ENCODE data around the gene UTF1.

The UTF1 gene

DNA sequence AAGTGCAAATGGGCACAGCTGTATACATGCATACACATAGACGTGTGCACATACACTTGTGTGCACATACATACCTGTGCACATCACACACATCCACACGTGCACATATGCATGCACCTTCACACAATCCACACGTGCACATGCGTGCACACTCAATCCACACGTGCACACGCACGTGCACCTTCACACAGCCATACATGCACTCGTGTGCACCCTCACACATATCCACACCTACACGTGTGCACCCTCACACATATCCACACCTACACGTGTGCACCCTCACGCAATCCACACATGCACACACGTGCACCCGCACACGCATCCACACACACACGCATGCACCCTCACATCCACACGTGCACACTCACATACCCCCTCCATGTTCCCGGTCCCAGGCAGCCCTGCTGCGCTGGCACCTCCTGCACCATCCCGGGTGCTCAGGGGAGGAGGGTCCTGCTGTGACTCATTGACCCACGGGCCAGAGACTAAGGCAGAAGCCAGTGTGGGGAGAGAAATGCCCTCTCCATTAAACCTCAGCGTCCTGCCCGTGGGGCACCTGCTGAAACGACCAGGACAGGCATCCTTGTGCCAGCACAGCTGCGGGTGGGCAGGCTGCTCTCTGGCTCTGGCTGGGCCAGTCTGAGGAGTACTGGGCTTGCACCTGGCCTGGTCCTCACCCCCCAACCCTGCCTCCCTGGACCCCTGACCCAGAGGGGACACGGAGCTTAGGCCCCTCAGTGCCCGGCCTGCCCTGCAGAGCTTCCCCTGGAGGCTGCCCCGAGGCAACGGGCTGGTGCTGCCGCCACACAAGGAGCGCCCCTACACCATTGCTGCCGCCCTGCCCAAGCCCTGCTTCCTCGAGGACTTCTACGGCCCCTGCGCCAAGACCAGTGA, 17.8 kb upstream of the UTF1 start:
- no peak overlapping the region for H3K27ac ChIP-seq
- TF ChIP-seq, protein P1, sequence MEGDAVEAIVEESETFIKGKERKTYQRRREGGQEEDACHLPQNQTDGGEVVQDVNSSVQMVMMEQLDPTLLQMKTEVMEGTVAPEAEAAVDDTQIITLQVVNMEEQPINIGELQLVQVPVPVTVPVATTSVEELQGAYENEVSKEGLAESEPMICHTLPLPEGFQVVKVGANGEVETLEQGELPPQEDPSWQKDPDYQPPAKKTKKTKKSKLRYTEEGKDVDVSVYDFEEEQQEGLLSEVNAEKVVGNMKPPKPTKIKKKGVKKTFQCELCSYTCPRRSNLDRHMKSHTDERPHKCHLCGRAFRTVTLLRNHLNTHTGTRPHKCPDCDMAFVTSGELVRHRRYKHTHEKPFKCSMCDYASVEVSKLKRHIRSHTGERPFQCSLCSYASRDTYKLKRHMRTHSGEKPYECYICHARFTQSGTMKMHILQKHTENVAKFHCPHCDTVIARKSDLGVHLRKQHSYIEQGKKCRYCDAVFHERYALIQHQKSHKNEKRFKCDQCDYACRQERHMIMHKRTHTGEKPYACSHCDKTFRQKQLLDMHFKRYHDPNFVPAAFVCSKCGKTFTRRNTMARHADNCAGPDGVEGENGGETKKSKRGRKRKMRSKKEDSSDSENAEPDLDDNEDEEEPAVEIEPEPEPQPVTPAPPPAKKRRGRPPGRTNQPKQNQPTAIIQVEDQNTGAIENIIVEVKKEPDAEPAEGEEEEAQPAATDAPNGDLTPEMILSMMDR (conservative IDR thresholded peaks at IDR 0.05) = no peak

DNA sequence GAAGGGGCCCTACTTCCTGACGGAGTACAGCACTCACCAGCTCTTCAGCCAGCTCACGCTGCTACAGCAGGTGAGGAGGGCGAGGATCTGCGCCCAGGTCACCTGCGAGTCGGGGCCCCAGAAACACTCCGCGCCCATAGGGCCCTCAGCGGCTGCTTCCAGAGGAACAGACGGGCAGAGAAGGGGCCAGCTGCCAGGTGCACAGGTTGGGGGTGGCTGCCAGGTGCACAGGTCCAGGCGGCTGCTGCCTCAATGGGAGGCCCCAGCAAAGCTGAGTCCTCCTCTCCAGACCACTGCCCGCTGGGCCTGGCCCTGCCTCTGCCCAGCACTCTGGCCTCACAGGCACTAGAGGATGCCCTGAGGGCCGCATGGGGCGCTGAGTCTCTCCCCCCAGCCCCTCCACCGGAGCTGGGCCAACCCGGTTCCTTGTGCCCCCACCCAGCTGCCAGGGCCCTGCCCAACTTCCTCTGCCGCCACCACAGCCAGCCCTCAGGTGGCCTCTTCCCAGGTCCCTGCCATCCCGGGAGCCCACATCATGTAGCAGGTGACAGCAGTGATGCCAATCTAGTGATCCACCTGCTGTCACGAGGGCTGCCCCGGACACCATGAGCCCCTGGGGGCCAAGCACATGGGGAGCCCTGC, 17.0 kb upstream of the UTF1 start:
- H3K27ac ChIP-seq = no peak overlapping the region
- TF ChIP-seq, protein P1 (conservative IDR thresholded peaks at IDR 0.05) = no peak

DNA sequence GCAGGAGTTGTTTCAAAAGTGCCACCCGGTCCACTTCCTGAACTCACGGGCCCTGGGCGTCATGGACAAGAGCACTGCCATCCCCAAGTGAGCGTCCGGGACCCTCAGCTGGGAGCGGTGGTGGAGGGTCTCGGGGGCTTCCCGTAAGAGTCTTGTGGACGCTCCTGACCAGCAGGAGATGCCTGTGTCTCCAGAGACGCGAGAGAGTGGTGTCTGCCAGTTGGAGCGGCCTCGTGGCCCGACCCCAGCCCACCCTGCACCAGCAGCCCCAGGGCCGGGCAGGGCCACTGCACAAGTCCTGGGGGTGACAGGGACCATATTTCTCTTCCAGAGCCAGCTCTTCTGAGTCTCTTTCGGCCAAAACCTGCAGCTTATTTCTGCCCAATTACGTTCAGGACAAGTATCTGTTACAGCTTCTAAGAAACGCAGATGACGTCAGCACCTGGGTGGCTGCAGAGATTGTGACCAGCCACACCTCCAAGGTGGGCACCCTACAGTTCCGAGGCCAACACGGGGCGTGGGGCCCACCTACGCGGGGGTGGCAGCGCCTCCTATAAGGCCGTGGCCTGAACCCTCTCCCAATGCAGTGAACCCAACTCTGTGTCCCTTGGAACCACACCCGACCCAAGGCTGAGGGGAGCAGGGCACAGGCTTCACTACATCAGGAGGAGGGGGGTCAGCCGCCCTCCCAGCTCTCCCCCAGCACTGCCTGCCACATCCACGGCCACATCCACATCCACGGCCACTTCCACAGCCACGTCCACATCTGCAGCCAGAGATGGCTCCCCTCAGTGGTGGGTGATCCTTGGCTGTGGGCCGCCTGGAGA, 16.2 kb upstream of the UTF1 start:
- TF ChIP-seq, protein P1 (conservative IDR thresholded peaks at IDR 0.05) = no peak
- no peak overlapping the region for H3K27ac ChIP-seq

DNA sequence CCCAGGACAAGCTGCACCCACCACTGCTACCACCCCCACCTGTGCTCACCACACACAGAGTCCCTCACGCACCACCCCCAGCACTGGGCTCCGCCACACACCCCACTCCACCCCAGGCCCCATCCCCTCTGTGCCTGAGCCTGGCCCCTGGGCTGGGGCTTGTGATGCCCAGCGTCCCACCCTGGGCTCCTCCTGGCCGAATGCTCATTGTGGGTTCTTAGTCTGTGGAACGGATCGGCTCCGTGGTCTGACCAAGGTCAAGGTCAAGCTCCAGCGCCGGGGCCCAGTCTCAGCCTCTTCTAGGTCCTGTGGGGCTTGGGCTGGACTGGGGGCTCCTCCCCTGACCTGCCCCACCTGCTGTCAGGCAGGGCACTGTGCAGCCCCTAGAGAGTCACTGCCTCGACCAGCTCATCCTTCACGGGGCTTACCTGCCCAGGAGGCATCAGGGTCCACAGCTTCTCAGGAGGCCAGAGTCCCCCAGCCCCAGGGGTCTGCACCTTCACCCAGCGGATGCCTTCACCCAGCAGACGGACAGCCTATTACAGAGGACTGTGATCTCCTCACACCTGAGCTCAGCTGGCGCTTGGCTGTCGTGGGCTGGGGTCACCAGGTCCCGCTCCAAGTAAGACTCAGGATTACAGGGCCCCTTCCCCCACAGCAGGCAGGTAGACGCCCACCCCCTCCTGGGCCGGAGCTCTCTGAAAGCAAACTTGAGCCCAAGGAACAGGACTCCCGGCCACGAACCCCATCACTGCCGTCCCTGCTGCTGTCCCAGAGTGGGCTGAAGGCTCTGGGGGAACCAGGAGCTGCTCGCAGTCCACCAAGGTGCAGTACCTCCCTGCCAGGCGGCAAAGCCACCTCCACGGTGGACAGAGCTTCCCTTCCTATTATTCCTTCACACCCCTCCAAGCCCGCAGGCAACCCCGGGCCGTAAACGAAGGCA, 15.3 kb upstream of the UTF1 start:
- TF ChIP-seq, protein P1 (conservative IDR thresholded peaks at IDR 0.05) = no peak
- no peak overlapping the region for H3K27ac ChIP-seq

DNA sequence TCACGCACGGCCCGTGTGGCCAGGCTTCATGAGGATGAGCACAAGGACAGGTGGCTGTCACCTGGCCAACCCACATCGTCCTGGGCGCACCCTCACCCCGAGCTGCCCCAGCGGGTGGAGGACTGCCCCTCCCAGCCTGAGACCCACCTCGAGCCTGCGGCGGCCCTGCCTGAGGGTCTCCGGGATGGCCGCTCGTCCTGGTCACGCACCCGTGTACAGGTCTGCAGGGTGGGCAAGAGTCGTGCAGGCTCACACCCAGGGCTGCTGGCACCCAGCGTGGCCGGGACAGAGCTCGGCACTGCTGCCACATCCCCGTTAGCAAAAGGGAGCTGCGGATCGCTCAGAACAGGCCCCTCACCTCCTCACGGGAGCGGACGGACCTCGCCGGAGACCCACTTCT, 14.4 kb upstream of the UTF1 start:
- TF ChIP-seq, protein P1 (conservative IDR thresholded peaks at IDR 0.05) = no peak
- no peak overlapping the region for H3K27ac ChIP-seq

DNA sequence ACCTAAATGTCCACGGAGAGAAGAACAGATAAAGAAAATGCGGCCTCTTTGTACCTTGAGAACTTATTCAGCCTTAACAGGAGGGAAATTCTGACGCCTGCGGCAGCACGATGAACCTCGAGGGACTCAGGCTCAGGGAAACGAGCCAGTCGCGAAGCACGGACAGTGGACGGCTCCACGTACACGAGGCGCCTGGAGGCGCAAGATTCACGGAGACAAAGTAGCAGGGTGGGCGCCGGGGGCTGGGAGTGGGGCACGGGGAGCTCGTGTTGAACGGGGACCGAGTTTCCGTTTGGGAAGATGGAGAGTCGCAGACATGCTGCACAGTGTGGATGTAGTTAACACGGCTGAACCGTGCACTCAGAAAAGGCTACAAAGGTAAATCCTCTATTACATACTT, 13.2 kb upstream of the UTF1 start:
- no peak overlapping the region for H3K27ac ChIP-seq
- TF ChIP-seq, protein P1 (conservative IDR thresholded peaks at IDR 0.05) = no peak

Data from VCaP (cell line).